Measurements from ENCODE around the gene PANX3.

GRCh38 chr11:124661553-124661952, 50.3 kb downstream of the PANX3 start:
- no peak for TF ChIP-seq RNF2 (conservative IDR thresholded peaks at IDR 0.05; ENCODE audit: low read depth)
- no peak for TF ChIP-seq POLR2A (IDR thresholded peaks at IDR 0.05; ENCODE audit: insufficient read depth in 1 of 2, low read depth in 2 of 2, low read length in 2 of 2)
- TF ChIP-seq ZSCAN20 (CRISPR knock-in tag; IDR thresholded peaks at IDR 0.05; ENCODE audit: borderline replicate concordance) = no peak
- no peak for TF ChIP-seq ZNF513 (CRISPR knock-in tag; conservative IDR thresholded peaks at IDR 0.05)
- TF ChIP-seq POLR2AphosphoS5 (IDR thresholded peaks at IDR 0.05; ENCODE audit: low read depth, low read length) = no peak
- TF ChIP-seq TAF1 (CRISPR knock-in tag; IDR thresholded peaks at IDR 0.05) = no peak
- TF ChIP-seq ZNF569 (CRISPR knock-in tag; IDR thresholded peaks at IDR 0.05; ENCODE audit: borderline replicate concordance) = no peak
- TF ChIP-seq ZNF20 (CRISPR knock-in tag; IDR thresholded peaks at IDR 0.05) = no peak
- TF ChIP-seq AFF4 (CRISPR knock-in tag; IDR thresholded peaks at IDR 0.05) = no peak
- no peak for TF ChIP-seq ZNF121 (CRISPR knock-in tag; IDR thresholded peaks at IDR 0.05)
- no peak for TF ChIP-seq SMARCC2 (IDR thresholded peaks at IDR 0.05)
- TF ChIP-seq ZHX1 (CRISPR knock-in tag; IDR thresholded peaks at IDR 0.05; ENCODE audit: low read depth) = no peak
